Hepatocyte (in vitro differentiated cells): Measurements from ENCODE around the gene ERO1B. TPM values are rescaled to one million over a fixed set of nuclear protein-coding genes. Genes with fewer than 3 reads are reported as not detected.

Experiments
- DNase-seq: peaks from one replicate; pipeline ENCODE4 v3.0.0-alpha.2; 2016; ENCODE audit warnings: low spot score
- H2AFZ ChIP-seq: fragments of 200-600 bp; sonication (generic); 2 replicates; pipeline ENCODE4 v1.6.0; 2016; ENCODE audit warnings: antibody characterized with exemption, mild to moderate bottlenecking
- H3K27ac ChIP-seq: fragments of 200-600 bp; sonication (generic); 2 replicates; pipeline ENCODE4 v1.5.1; 2016; ENCODE audit warnings: mild to moderate bottlenecking
- H3K27me3 ChIP-seq: fragments of 200-600 bp; sonication (generic); 2 replicates; pipeline ENCODE4 v1.6.1; 2016
- H3K36me3 ChIP-seq: fragments of 200-600 bp; sonication (generic); replicated peaks from 2 replicates; pipeline ENCODE4 v1.5.1; 2016; ENCODE audit warnings: low read depth; ENCODE audit not compliant: insufficient read depth
- H3K4me1 ChIP-seq: fragments of 200-600 bp; sonication (generic); 2 replicates; pipeline ENCODE4 v1.5.1; 2016; ENCODE audit warnings: mild to moderate bottlenecking, moderate library complexity; ENCODE audit not compliant: insufficient read depth
- H3K4me2 ChIP-seq: fragments of 200-600 bp; sonication (generic); 2 replicates; pipeline ENCODE4 v1.6.0; 2016
- H3K4me3 ChIP-seq: fragments of 200-600 bp; sonication (generic); 2 replicates; pipeline ENCODE4 v1.5.1; 2016; ENCODE audit warnings: mild to moderate bottlenecking
- H3K79me2 ChIP-seq: fragments of 200-600 bp; sonication (generic); 2 replicates; pipeline ENCODE4 v1.6.0; 2017; ENCODE audit warnings: mild to moderate bottlenecking
- H3K9me2 ChIP-seq: fragments of 200-600 bp; sonication (generic); replicated peaks from 2 replicates; pipeline ENCODE4 v1.6.0; 2017; ENCODE audit warnings: mild to moderate bottlenecking; ENCODE audit not compliant: insufficient read depth
- H3K9me3 ChIP-seq: fragments of 200-600 bp; sonication (generic); 2 replicates; pipeline ENCODE4 v1.5.1; 2016; ENCODE audit warnings: low read depth, mild to moderate bottlenecking
- H4K20me1 ChIP-seq: fragments of 200-600 bp; sonication (generic); 2 replicates; pipeline ENCODE4 v1.6.0; 2016; ENCODE audit warnings: mild to moderate bottlenecking; ENCODE audit not compliant: insufficient read depth, poor library complexity, severe bottlenecking
- EZH2 ChIP-seq: fragments of 200-600 bp; sonication (generic); IDR thresholded peaks from 2 replicates; pipeline ENCODE4 v1.6.1; 2016; ENCODE audit warnings: antibody characterized with exemption, mild to moderate bottlenecking, borderline replicate concordance
- EZH2phosphoT487 ChIP-seq: fragments of 200-600 bp; sonication (generic); IDR thresholded peaks from one replicate; pipeline ENCODE4 v1.6.1; 2018; ENCODE audit warnings: antibody characterized with exemption, mild to moderate bottlenecking, low read depth, moderate library complexity; ENCODE audit not compliant: unreplicated experiment, severe bottlenecking
- WGBS: methylation state at CpG from one replicate; pipeline ENCODE4 v1.1.6; 2016; ENCODE audit warnings: low lambda C conversion rate; ENCODE audit errors: missing lambda C conversion rate; 5-methylcytosine and 5-hydroxymethylcytosine counted together
- polyA plus RNA-seq: library from polyadenylated mRNA; unstranded; fragments of >200 nt; fragmentation: Nextera tagmentation; extraction: Ambion mirVana; gene quantifications from 2 replicates; pipeline ENCODE4 v1.2.1, GENCODE V29; 2016
- total RNA-seq: library from RNA; depleted of rRNA; stranded (reverse); fragments of >200 nt; gene quantifications from 2 replicates; pipeline ENCODE4 v1.2.3, GENCODE V29; 2014
- TF ChIP-seq, protein P1 (sequence below): fragments of 200-600 bp; sonication (generic); IDR thresholded peaks from 2 replicates; pipeline ENCODE4 v1.5.1; 2016; ENCODE audit warnings: antibody characterized with exemption, mild to moderate bottlenecking; ENCODE audit not compliant: poor library complexity

ERO1B gene
- total and polyA plus RNA-seq, 2 experiments from 2014 or later, result 3.6 to 5.8 TPM

GRCh38 chr1:236207121-236207520 is 74.6 kb downstream of the ERO1B start:
- no peak for TF ChIP-seq EZH2phosphoT487
- TF ChIP-seq, protein P1, sequence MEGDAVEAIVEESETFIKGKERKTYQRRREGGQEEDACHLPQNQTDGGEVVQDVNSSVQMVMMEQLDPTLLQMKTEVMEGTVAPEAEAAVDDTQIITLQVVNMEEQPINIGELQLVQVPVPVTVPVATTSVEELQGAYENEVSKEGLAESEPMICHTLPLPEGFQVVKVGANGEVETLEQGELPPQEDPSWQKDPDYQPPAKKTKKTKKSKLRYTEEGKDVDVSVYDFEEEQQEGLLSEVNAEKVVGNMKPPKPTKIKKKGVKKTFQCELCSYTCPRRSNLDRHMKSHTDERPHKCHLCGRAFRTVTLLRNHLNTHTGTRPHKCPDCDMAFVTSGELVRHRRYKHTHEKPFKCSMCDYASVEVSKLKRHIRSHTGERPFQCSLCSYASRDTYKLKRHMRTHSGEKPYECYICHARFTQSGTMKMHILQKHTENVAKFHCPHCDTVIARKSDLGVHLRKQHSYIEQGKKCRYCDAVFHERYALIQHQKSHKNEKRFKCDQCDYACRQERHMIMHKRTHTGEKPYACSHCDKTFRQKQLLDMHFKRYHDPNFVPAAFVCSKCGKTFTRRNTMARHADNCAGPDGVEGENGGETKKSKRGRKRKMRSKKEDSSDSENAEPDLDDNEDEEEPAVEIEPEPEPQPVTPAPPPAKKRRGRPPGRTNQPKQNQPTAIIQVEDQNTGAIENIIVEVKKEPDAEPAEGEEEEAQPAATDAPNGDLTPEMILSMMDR, result no peak
- no peak for TF ChIP-seq EZH2
- no peaks in the 10 kb centered on the region for H3K27me3 ChIP-seq
- no peak overlapping the region for H3K27ac ChIP-seq
- no peaks in the 10 kb centered on the region for H3K79me2 ChIP-seq
- no peak for DNase-seq
- WGBS, result 55% methylated on average over 5 of the region's 5 CpGs
- H3K9me3 ChIP-seq, result peaks cover 6% of the 10 kb centered on the region
- H3K4me2 ChIP-seq, result no peak overlapping the region
- H3K4me3 ChIP-seq, result no peak overlapping the region
- H4K20me1 ChIP-seq, result no peaks in the 10 kb centered on the region
- no peaks in the 10 kb centered on the region for H3K9me2 ChIP-seq
- no peak overlapping the region for H2AFZ ChIP-seq
- H3K36me3 ChIP-seq, result no peaks in the 10 kb centered on the region
- peaks cover 4% of the 10 kb centered on the region for H3K4me1 ChIP-seq

DNA sequence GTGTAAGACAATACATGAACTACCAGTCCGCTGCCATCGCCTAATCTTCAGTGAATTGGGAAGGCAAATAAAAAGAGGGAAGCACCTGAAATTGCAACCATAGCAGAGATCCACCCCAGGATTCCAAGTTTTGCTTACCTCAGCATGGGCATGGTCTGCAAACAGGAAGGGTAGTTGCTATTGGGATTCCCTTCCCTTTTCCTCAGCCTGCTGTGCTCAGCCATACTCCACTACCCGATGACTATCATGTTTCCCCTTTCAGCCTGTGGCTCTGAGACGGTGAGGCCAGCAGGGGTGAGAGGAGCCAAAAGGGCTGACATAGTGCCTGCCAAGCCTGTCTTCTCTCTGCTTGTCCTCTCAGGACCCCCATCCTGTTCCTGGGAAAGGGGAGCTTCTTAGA is 75.2 kb downstream of the ERO1B start:
- 57% methylated on average over 4 of the region's 4 CpGs for WGBS
- Histone ChIP-seq H3K27me3 (no peaks in the 10 kb centered on the region), H3K4me1 (peaks cover 4% of the 10 kb centered on the region), H3K9me2 (no peaks in the 10 kb centered on the region), H3K27ac (no peak overlapping the region), H4K20me1 (no peaks in the 10 kb centered on the region), H2AFZ (no peak overlapping the region), H3K4me3 (no peak overlapping the region), H3K79me2 (no peaks in the 10 kb centered on the region), H3K9me3 (peaks cover 6% of the 10 kb centered on the region), H3K36me3 (no peaks in the 10 kb centered on the region), H3K4me2 (no peak overlapping the region)
- peak; percentile 6 for DNase-seq
- TF ChIP-seq EZH2phosphoT487, result no peak
- TF ChIP-seq, protein P1, result no peak
- no peak for TF ChIP-seq EZH2

GRCh38 chr1:236204656-236205055 is 77.1 kb downstream of the ERO1B start:
- Histone ChIP-seq H3K4me2 (no peak overlapping the region), H3K9me2 (no peaks in the 10 kb centered on the region), H3K36me3 (no peaks in the 10 kb centered on the region), H3K9me3 (peaks cover 22% of the 10 kb centered on the region), H3K27me3 (no peaks in the 10 kb centered on the region), H3K4me1 (peaks cover 4% of the 10 kb centered on the region), H3K27ac (no peak overlapping the region), H4K20me1 (no peaks in the 10 kb centered on the region), H2AFZ (no peak overlapping the region), H3K4me3 (no peak overlapping the region), H3K79me2 (no peaks in the 10 kb centered on the region)
- TF ChIP-seq, protein P1, result no peak
- TF ChIP-seq EZH2phosphoT487, result no peak
- TF ChIP-seq EZH2, result no peak
- 72% methylated on average over 3 of the region's 3 CpGs for WGBS
- no peak for DNase-seq

DNA sequence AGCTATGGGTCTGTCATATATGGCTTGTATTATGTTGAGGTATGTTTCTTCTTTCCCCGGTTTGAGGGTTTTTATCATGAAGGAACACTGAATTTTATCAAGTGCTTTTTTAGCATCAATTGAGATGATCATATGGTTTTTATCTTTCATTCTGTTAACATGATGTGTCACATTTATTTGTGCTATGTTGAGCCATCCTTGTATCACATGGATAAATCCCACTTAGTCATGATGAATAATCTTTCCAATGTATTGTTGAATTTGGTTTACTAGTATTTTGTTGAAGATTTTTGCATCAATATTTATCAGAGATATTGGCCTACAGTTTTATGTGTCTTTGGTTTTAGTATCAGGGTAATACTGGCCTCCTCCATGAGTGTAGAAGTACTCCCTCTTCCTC is 77.7 kb downstream of the ERO1B start:
- Histone ChIP-seq H3K27ac (no peak overlapping the region), H3K27me3 (no peaks in the 10 kb centered on the region), H3K9me3 (peaks cover 23% of the 10 kb centered on the region), H3K4me2 (no peak overlapping the region), H2AFZ (no peak overlapping the region), H3K79me2 (no peaks in the 10 kb centered on the region), H3K9me2 (no peaks in the 10 kb centered on the region), H4K20me1 (no peaks in the 10 kb centered on the region), H3K4me3 (no peak overlapping the region), H3K4me1 (no peaks in the 10 kb centered on the region), H3K36me3 (no peaks in the 10 kb centered on the region)
- TF ChIP-seq EZH2phosphoT487 (no peak), EZH2 (no peak)
- TF ChIP-seq, protein P1, result no peak
- no peak for DNase-seq
- WGBS, result 89% methylated on average over 1 of the region's 1 CpG
